Mesenchymal stem cell (in vitro differentiated cells and primary cell): ENCODE data around the gene CLDN7.
A peak's percentile ranks its signal among the peaks of the same experiment; 100 is the strongest.

Experiments used
- DNase-seq: peaks from one replicate; pipeline ENCODE4 v3.0.0-alpha.2; 2013
- H2AFZ ChIP-seq: one replicate; pipeline ENCODE4 v1.6.1; 2013; ENCODE audit warnings: low read depth, mild to moderate bottlenecking, control low read depth, inconsistent platforms, low read length, moderate library complexity
- H2AK5ac ChIP-seq: 2 replicates; pipeline ENCODE4 v1.6.1; 2013; ENCODE audit warnings: low read length, moderate library complexity, mild to moderate bottlenecking, inconsistent platforms; ENCODE audit not compliant: severe bottlenecking
- H2BK120ac ChIP-seq: one replicate; pipeline ENCODE4 v1.6.1; 2013; ENCODE audit warnings: low read depth, mild to moderate bottlenecking, inconsistent platforms, low read length, moderate library complexity
- H2BK12ac ChIP-seq, 2 experiments: one replicate each; pipeline ENCODE4 v1.6.1; 2013; ENCODE audit warnings: inconsistent platforms in 2 of 2, low read length in 2 of 2, mild to moderate bottlenecking in 2 of 2, moderate library complexity in 2 of 2, control low read depth in 1 of 2
- H2BK15ac ChIP-seq: one replicate; pipeline ENCODE4 v1.6.1; 2013; ENCODE audit warnings: mild to moderate bottlenecking, low read depth, inconsistent platforms; ENCODE audit not compliant: poor library complexity, severe bottlenecking
- H2BK5ac ChIP-seq: 2 replicates; pipeline ENCODE4 v1.6.1; 2013; ENCODE audit warnings: low read depth, mild to moderate bottlenecking, low read length, control low read depth, inconsistent platforms; ENCODE audit not compliant: poor library complexity, severe bottlenecking
- H3K14ac ChIP-seq, 2 experiments: one replicate each; pipeline ENCODE4 v1.6.1; 2013; ENCODE audit warnings: inconsistent platforms in 2 of 2, low read length in 2 of 2, control low read depth in 1 of 2, mild to moderate bottlenecking in 1 of 2, moderate library complexity in 1 of 2
- H3K18ac ChIP-seq, 2 experiments: one replicate each; pipeline ENCODE4 v1.6.1; 2013; ENCODE audit warnings: inconsistent platforms in 2 of 2, low read length in 2 of 2, control low read depth in 1 of 2, low read depth in 1 of 2, mild to moderate bottlenecking in 1 of 2
- H3K23ac ChIP-seq, 2 experiments: one replicate each; pipeline ENCODE4 v1.6.1; 2013; ENCODE audit warnings: inconsistent platforms in 2 of 2, low read length in 2 of 2, mild to moderate bottlenecking in 2 of 2, moderate library complexity in 2 of 2, control low read depth in 1 of 2
- H3K27ac ChIP-seq: 2 replicates; pipeline ENCODE4 v1.5.1; 2013; ENCODE audit warnings: mild to moderate bottlenecking, moderate library complexity, low read length, control low read depth, inconsistent platforms; ENCODE audit not compliant: poor library complexity, severe bottlenecking
- H3K27me3 ChIP-seq, 2 experiments: 2 replicates each; pipeline versions ENCODE4 v1.6.1 to v1.7.0; 2013; ENCODE audit warnings: low read length in 2 of 2, mild to moderate bottlenecking in 2 of 2, moderate library complexity in 2 of 2, control low read depth in 1 of 2, inconsistent platforms in 1 of 2; ENCODE audit not compliant: control insufficient read depth in 1 of 2, insufficient read depth in 1 of 2
- H3K36me3 ChIP-seq, 2 experiments: 2 replicates each; pipeline versions ENCODE4 v1.6.1 to v1.7.0; 2013; ENCODE audit warnings: low read length in 2 of 2, control low read depth in 1 of 2, inconsistent platforms in 1 of 2, low read depth in 1 of 2, mild to moderate bottlenecking in 1 of 2; ENCODE audit not compliant: insufficient read depth in 2 of 2, control insufficient read depth in 1 of 2
- H3K4ac ChIP-seq, 2 experiments: one replicate each; pipeline ENCODE4 v1.6.1; 2013; ENCODE audit warnings: inconsistent platforms in 2 of 2, low read length in 2 of 2, mild to moderate bottlenecking in 2 of 2, moderate library complexity in 2 of 2, control low read depth in 1 of 2, low read depth in 1 of 2
- H3K4me1 ChIP-seq: 2 replicates; pipeline ENCODE4 v1.6.1; 2013; ENCODE audit warnings: low read depth, low read length, control low read depth; ENCODE audit not compliant: control insufficient read depth, insufficient read depth
- H3K4me2 ChIP-seq: 2 replicates; pipeline ENCODE4 v1.6.1; 2013; ENCODE audit warnings: low read length, mild to moderate bottlenecking, inconsistent platforms; ENCODE audit not compliant: poor library complexity, severe bottlenecking
- H3K4me3 ChIP-seq, 2 experiments: 2 replicates each; pipeline versions ENCODE4 v1.5.1 to v1.7.0; 2013; ENCODE audit warnings: low read length in 2 of 2, mild to moderate bottlenecking in 2 of 2, control low read depth in 1 of 2, low read depth in 1 of 2; ENCODE audit not compliant: insufficient read depth in 1 of 2
- H3K79me1 ChIP-seq: replicated peaks from 2 replicates; pipeline ENCODE4 v1.6.1; 2013; ENCODE audit warnings: mild to moderate bottlenecking, control low read depth, low read length, inconsistent platforms; ENCODE audit not compliant: poor library complexity, severe bottlenecking
- H3K9ac ChIP-seq: 2 replicates; pipeline ENCODE4 v1.7.0; 2013; ENCODE audit warnings: mild to moderate bottlenecking, low read length, moderate library complexity
- H3K9me3 ChIP-seq: 2 replicates; pipeline ENCODE4 v1.7.0; 2013; ENCODE audit warnings: mild to moderate bottlenecking, low read length; ENCODE audit not compliant: control insufficient read depth
- H4K8ac ChIP-seq: one replicate; pipeline ENCODE4 v1.6.1; 2013; ENCODE audit warnings: inconsistent platforms, mild to moderate bottlenecking, low read length, moderate library complexity
- H4K91ac ChIP-seq: one replicate; pipeline ENCODE4 v1.6.1; 2013; ENCODE audit warnings: mild to moderate bottlenecking, low read length, inconsistent platforms
- WGBS: methylation state at CpG from one replicate; pipeline ENCODE4 v1.1.7; 2013; ENCODE audit warnings: mixed read lengths; 5-methylcytosine and 5-hydroxymethylcytosine counted together

The CLDN7 gene

GRCh38 chr17:7237761-7238419 lies 24.4 kb downstream of the CLDN7 start:
- Histone ChIP-seq H2AK5ac (no peak overlapping the region), H3K23ac (peak overlapping the region in 1 of 2 experiments; percentile 53), H3K18ac (peak overlapping the region; percentile 81 to 99), H3K9ac (peak overlapping the region; percentile 99), H3K14ac (peak overlapping the region in 1 of 2 experiments; percentile 81), H2BK12ac (no peak overlapping the region), H3K27ac (peak overlapping the region; percentile 88), H4K91ac (peak overlapping the region; percentile 94), H3K9me3 (no peaks in the 10 kb centered on the region), H3K4ac (peak overlapping the region; percentile 85 to 99), H2BK120ac (peak overlapping the region; percentile 99), H2BK15ac (peak overlapping the region; percentile 33), H3K79me1 (peaks cover 6% of the 10 kb centered on the region), H4K8ac (peak overlapping the region; percentile 85), H3K4me1 (peaks cover 35% of the 10 kb centered on the region), H2BK5ac (peak overlapping the region; percentile 91), H3K36me3 (peaks cover 34 to 44% of the 10 kb centered on the region in 2 experiments), H3K27me3 (no peaks in the 10 kb centered on the region), H3K4me2 (peak overlapping the region; percentile 56), H2AFZ (no peak overlapping the region), H3K4me3 (peak overlapping the region; percentile 95 to 96)
- WGBS = under 1% methylated on average over 53 of the region's 73 CpGs
- peak; percentile 70 for DNase-seq

GRCh38 chr17:7237266-7237760 lies 25.0 kb downstream of the CLDN7 start:
- Histone ChIP-seq H2BK120ac (no peak overlapping the region), H3K79me1 (peaks cover 6% of the 10 kb centered on the region), H4K91ac (no peak overlapping the region), H3K18ac (peak overlapping the region; percentile 16 to 46), H2BK12ac (peak overlapping the region in 1 of 2 experiments; percentile 15), H3K27me3 (no peaks in the 10 kb centered on the region), H4K8ac (no peak overlapping the region), H2BK5ac (no peak overlapping the region), H3K4ac (peak overlapping the region in 1 of 2 experiments; percentile 76), H3K4me3 (peak overlapping the region; percentile 79 to 96), H3K36me3 (peaks cover 34 to 44% of the 10 kb centered on the region in 2 experiments), H3K9me3 (no peaks in the 10 kb centered on the region), H3K9ac (peak overlapping the region; percentile 82), H2AFZ (no peak overlapping the region), H3K4me1 (peaks cover 35% of the 10 kb centered on the region), H3K27ac (peak overlapping the region; percentile 77), H2AK5ac (peak overlapping the region; percentile 66), H3K4me2 (peak overlapping the region; percentile 56), H2BK15ac (no peak overlapping the region), H3K14ac (peak overlapping the region in 1 of 2 experiments; percentile 91), H3K23ac (no peak overlapping the region)
- 50% methylated on average over 5 of the region's 6 CpGs for WGBS
- no peak for DNase-seq

- Histone ChIP-seq H3K27ac (peak overlapping the region; percentile 77), H2AFZ (no peak overlapping the region), H4K8ac (no peak overlapping the region), H4K91ac (no peak overlapping the region), H3K36me3 (peaks cover 34 to 44% of the 10 kb centered on the region in 2 experiments), H3K4ac (no peak overlapping the region), H2BK120ac (no peak overlapping the region), H2BK12ac (no peak overlapping the region), H3K4me1 (peaks cover 37% of the 10 kb centered on the region), H3K18ac (no peak overlapping the region), H3K23ac (no peak overlapping the region), H3K79me1 (peaks cover 6% of the 10 kb centered on the region), H2BK5ac (no peak overlapping the region), H3K9ac (peak overlapping the region; percentile 82), H2AK5ac (no peak overlapping the region), H2BK15ac (no peak overlapping the region), H3K27me3 (no peaks in the 10 kb centered on the region), H3K14ac (no peak overlapping the region), H3K4me2 (peak overlapping the region; percentile 56), H3K4me3 (peak overlapping the region in 1 of 2 experiments; percentile 79), H3K9me3 (no peaks in the 10 kb centered on the region)
- no peak for DNase-seq
- WGBS = 94% methylated on average over 6 of the region's 6 CpGs
These were observed 25.5 kb downstream of the CLDN7 start for GRCh38 chr17:7236808-7237207.
